ENCODE data around the gene DHX16.
A peak's percentile ranks its signal among the peaks of the same experiment; 100 is the strongest.

The DHX16 gene

DNA sequence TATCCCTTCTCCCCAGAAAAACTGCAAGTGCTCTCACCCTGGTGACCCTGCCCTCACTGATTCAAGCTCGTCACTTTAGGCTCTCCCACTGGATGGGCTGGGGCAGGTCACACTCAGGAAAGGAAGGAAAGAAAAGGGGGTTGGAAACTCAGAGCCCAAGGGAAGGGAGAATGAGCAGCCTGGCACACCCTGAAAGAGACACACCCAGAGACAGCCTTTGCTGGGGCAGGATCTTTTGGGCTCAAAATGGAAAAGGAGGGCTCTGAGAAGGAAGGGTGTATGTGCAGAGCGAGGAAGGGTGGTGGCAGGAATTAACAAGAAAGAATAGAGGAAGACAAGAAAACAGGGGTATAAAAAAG is 11.2 kb upstream of the DHX16 start:
- Histone ChIP-seq H3K4me1 (peaks cover 4 to 88% (median 61%) of the 10 kb centered on the region in 4 donors), H3K9me3 (no peaks in the 10 kb centered on the region), H3K4me3 (peak overlapping the region; percentile 64 to 90), H3K27ac (peak overlapping the region; percentile 94 to 100), H3K36me3 (peaks cover 0 to 14% (median 1%) of the 10 kb centered on the region in 3 donors), H3K27me3 (no peaks in the 10 kb centered on the region)
- DNase-seq = no peak
- TF ChIP-seq, protein P1, sequence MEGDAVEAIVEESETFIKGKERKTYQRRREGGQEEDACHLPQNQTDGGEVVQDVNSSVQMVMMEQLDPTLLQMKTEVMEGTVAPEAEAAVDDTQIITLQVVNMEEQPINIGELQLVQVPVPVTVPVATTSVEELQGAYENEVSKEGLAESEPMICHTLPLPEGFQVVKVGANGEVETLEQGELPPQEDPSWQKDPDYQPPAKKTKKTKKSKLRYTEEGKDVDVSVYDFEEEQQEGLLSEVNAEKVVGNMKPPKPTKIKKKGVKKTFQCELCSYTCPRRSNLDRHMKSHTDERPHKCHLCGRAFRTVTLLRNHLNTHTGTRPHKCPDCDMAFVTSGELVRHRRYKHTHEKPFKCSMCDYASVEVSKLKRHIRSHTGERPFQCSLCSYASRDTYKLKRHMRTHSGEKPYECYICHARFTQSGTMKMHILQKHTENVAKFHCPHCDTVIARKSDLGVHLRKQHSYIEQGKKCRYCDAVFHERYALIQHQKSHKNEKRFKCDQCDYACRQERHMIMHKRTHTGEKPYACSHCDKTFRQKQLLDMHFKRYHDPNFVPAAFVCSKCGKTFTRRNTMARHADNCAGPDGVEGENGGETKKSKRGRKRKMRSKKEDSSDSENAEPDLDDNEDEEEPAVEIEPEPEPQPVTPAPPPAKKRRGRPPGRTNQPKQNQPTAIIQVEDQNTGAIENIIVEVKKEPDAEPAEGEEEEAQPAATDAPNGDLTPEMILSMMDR (IDR thresholded peaks at IDR 0.05) = no peak
- intact Hi-C loops (cut with DNase I; ENCODE audit: low total_unique reads) = loop anchor here (5.0 kb wide), 1 partner anchor 193 kb away; no protein-coding TSS in a partner anchor

DNA sequence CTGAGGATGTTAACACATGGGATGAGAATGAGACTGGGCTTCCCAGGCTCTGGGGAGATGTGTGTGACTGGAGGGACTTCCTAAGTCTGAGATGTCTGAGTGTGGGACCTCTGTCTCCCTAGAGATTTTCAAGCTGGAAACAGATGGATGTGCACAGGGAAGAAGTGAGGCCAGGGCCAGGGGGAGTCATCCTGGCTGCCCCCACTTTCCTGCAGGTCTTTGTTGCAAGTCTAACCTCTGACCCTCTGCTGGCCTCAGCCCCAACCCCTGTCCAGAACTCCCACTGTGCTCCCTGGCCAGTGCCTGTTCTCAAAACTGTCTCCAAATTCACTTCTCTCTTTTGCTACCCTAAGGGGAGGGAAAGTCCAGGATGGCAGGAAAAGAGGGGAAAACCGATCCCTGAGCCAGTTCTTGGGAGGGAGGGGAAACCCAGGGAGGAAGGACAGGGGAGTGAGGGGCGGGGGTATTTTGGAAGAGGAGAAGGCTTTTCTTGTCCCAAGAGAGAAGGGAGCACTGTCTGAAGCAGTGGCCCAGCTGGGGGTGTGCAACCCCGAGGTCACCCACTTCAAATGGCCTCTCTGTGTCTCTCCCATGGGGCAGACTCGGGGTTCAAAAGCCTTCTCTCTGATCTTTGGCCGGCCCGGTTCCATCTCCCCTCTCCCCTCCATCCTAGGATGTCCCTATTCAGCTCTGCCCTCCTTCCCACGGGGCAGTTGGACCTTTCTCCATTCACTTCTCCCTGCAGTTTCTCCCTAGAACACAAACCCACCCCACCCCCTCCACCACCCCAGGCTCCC is 10.6 kb upstream of the DHX16 start:
- TF ChIP-seq, protein P1 (IDR thresholded peaks at IDR 0.05) = no peak
- DNase-seq = no peak
- intact Hi-C loops (cut with DNase I; ENCODE audit: low total_unique reads) = loop anchor here (5.0 kb wide), 1 partner anchor 194 kb away; no protein-coding TSS in a partner anchor
- H3K4me1 ChIP-seq = peaks cover 4 to 85% (median 57%) of the 10 kb centered on the region in 4 donors
- peaks cover 5 to 19% (median 7%) of the 10 kb centered on the region in 3 donors for H3K36me3 ChIP-seq
- no peaks in the 10 kb centered on the region for H3K9me3 ChIP-seq
- peak overlapping the region; percentile 94 to 100 for H3K27ac ChIP-seq
- H3K4me3 ChIP-seq = peak overlapping the region; percentile 64 to 90
- H3K27me3 ChIP-seq = no peaks in the 10 kb centered on the region

DNA sequence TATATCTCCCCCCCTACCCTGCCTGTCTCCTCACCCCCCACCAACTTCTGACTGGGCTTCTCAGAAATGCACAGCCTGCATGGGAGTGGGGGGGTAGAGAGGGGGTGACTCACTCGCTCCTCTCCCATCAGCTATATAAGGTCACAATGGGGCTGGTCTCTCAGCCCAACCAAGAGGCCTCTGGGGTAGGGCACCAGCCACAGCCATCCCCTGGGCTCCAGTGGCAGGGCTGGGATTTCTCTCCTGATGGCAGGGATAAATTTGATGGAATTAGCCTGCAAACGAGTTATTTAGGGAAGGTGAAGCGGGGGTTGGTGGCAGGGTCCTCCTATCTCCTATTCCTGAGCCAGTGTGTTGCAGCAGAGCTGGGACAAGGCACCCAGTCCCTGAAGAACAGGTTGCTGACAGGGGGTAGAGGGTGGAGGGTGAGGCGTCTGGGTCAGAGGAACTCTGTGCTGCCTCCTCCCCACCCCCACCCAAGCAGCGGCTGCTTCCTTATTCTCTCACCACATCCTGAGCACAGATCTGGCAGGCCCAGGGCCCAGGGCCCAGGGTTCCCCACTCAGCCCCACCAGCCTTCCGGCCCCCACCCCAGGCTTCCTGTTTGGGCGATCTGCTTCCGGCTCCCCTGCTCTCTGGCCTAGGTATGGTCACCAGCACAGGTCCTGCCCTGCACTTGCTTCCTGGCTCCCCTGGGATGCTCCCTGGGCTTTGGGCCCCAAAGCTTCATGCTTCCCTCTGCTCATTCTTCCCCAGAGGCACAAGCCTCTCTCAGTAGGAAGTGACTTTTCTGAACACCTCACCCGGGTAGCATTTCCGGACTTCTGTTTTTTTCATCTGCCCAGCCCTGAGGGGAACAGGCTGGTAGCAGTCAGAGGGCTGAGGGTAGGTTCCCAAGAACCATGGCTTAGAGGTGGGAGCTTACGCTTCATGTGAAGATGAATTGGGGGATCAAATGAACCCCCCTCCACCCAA is 9.6 kb upstream of the DHX16 start:
- H3K9me3 ChIP-seq = no peaks in the 10 kb centered on the region
- H3K36me3 ChIP-seq = peaks cover 14 to 29% (median 17%) of the 10 kb centered on the region in 3 donors
- peaks cover 4 to 76% (median 51%) of the 10 kb centered on the region in 4 donors for H3K4me1 ChIP-seq
- H3K27ac ChIP-seq = peak overlapping the region; percentile 94 to 100
- H3K4me3 ChIP-seq = peak overlapping the region; percentile 64 to 90
- TF ChIP-seq, protein P1 (IDR thresholded peaks at IDR 0.05) = no peak
- intact Hi-C loops (cut with DNase I; ENCODE audit: low total_unique reads) = loop anchor here (5.0 kb wide), 1 partner anchor 195 kb away; no protein-coding TSS in a partner anchor
- DNase-seq = peak; percentile 84 to 93
- no peaks in the 10 kb centered on the region for H3K27me3 ChIP-seq

DNA sequence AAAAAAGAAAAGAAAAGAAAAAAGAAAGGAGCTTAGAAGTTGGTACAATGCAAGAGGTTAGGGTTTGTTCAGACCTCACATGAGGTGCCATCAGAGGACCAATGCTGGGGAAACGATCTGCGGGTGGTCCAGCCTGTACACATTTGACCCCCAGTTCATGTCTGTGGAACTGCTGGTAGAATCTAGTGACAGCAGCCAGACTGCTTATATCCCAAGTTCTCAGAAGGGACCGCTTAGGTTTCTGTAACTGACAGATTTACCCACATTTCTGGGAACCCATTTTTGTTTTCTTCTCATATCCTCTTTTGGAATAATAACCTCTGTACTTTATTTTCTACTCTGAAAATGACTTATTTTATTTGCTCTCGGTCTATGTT is 8.9 kb upstream of the DHX16 start:
- intact Hi-C loops (cut with DNase I; ENCODE audit: low total_unique reads) = loop anchor here (5.0 kb wide), 1 partner anchor 196 kb away; no protein-coding TSS in a partner anchor
- Histone ChIP-seq H3K27ac (peak overlapping the region; percentile 94 to 100), H3K36me3 (peaks cover 21 to 36% (median 23%) of the 10 kb centered on the region in 3 donors), H3K4me3 (peak overlapping the region; percentile 64 to 90), H3K9me3 (no peaks in the 10 kb centered on the region), H3K27me3 (no peaks in the 10 kb centered on the region), H3K4me1 (peaks cover 4 to 76% (median 51%) of the 10 kb centered on the region in 4 donors)
- TF ChIP-seq, protein P1 (IDR thresholded peaks at IDR 0.05) = no peak
- no peak for DNase-seq

All from tibial artery (tissue), 4 donors.